ENCODE results near the gene C11orf52.

GRCh38 chr11:111921541-111922230 lies 3.0 kb downstream of the C11orf52 start:
- TF ChIP-seq, protein P1, sequence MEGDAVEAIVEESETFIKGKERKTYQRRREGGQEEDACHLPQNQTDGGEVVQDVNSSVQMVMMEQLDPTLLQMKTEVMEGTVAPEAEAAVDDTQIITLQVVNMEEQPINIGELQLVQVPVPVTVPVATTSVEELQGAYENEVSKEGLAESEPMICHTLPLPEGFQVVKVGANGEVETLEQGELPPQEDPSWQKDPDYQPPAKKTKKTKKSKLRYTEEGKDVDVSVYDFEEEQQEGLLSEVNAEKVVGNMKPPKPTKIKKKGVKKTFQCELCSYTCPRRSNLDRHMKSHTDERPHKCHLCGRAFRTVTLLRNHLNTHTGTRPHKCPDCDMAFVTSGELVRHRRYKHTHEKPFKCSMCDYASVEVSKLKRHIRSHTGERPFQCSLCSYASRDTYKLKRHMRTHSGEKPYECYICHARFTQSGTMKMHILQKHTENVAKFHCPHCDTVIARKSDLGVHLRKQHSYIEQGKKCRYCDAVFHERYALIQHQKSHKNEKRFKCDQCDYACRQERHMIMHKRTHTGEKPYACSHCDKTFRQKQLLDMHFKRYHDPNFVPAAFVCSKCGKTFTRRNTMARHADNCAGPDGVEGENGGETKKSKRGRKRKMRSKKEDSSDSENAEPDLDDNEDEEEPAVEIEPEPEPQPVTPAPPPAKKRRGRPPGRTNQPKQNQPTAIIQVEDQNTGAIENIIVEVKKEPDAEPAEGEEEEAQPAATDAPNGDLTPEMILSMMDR (IDR thresholded peaks at IDR 0.05): no peak
- TF ChIP-seq POLR2A (IDR thresholded peaks at IDR 0.05): no peak
